K562 (cell line): ENCODE measurements around the gene NTM. TPM values are rescaled to one million over a fixed set of nuclear protein-coding genes. Genes with fewer than 3 reads are reported as not detected.

ENCODE experiments used
- BRF2 ChIP-seq: IDR thresholded peaks from 3 replicates; pipeline ENCODE4 v1.6.1; 2011; ENCODE audit warnings: borderline replicate concordance, mild to moderate bottlenecking; ENCODE audit not compliant: insufficient read length, insufficient read depth
- CHD4 ChIP-seq: fragments of 200-600 bp; sonication (generic); IDR thresholded peaks from 3 replicates; pipeline ENCODE4 v1.6.1; 2012; ENCODE audit warnings: low read depth, mild to moderate bottlenecking, mixed read lengths, low read length, inconsistent platforms; ENCODE audit not compliant: insufficient read depth, insufficient replicate concordance, poor library complexity, severe bottlenecking
- FOXP4 ChIP-seq: sonication (generic); formaldehyde crosslinking; IDR thresholded peaks from 2 replicates; pipeline ENCODE4 v1.8.0; 2022; ENCODE audit warnings: mild to moderate bottlenecking, missing genetic modification reagents, borderline replicate concordance
- HOXB6 ChIP-seq: fragments of 250-450 bp; sonication (Bioruptor Pico); IDR thresholded peaks from 2 replicates; pipeline ENCODE4 v1.5.1; 2022; ENCODE audit warnings: mild to moderate bottlenecking, borderline replicate concordance
- ZBTB40 ChIP-seq, 2 experiments: fragments of 450-650 bp in 1 of 2; sonication (generic) in 1 of 2; formaldehyde crosslinking in 1 of 2; IDR thresholded peaks; 2 replicates each; pipeline versions ENCODE4 v1.7.1 to v1.9.0; 2016 to 2022; ENCODE audit warnings: inconsistent platforms in 1 of 2, mild to moderate bottlenecking in 1 of 2, missing genetic modification reagents in 1 of 2
- polyA plus RNA-seq, 8 experiments: library from polyadenylated mRNA; depleted of rRNA in 4 of 8; stranded (reverse) in 5 of 8; unstranded in 3 of 8; fragments of >200 nt; fragmentation: Nextera tagmentation in 2 of 8; fragmentation: Illumina TruSeq in 1 of 8; extraction: Ambion mirVana in 2 of 8; extraction: Trizol in 1 of 8; gene quantifications; 2 replicates each; pipeline versions ENCODE4 v1.2.1 to v1.2.3, GENCODE V29; 2011 to 2014; ENCODE audit warnings: inconsistent platforms in 1 of 8, missing spikeins in 1 of 8
- total RNA-seq, 7 experiments: library from RNA; depleted of rRNA in 6 of 7; stranded (reverse); fragments of >200 nt in 6 of 7; fragmentation: Illumina TruSeq in 2 of 7; extraction: Trizol in 2 of 7; gene quantifications; 2 replicates each; pipeline versions ENCODE4 v1.2.1 to v1.2.3, GENCODE V29; 2011 to 2021; ENCODE audit warnings: low replicate concordance in 1 of 7

The NTM gene
- total and polyA plus RNA-seq, 9 of the 15 experiments (the other 6 are each of a cell fraction or from before 2014, with no cell fraction given): not detected

GRCh38 chr11:131618201-131618600, 247.8 kb downstream of the NTM start (continued):
- TF ChIP-seq FOXP4 (CRISPR knock-in tag) (no peak), CHD4 (no peak), BRF2 (no peak), ZBTB40 (IDR thresholded peaks at IDR 0.05) (no peak), ZBTB40 (CRISPR knock-in tag; IDR thresholded peaks at IDR 0.05) (no peak), HOXB6 (no peak)
